Fibroblast of skin of scalp (primary cell): ENCODE measurements around the gene NDOR1. TPM values are rescaled to one million over a fixed set of nuclear protein-coding genes. Genes with fewer than 3 reads are reported as not detected.

Source experiments
- DNase-seq: peaks from one replicate; pipeline ENCODE4 v3.0.0-alpha.2; 2013
- polyA plus RNA-seq, 2 experiments: library from polyadenylated mRNA; unstranded; fragments of 120-200 nt; gene quantifications; one replicate each; pipeline ENCODE4 v1.2.1, GENCODE V29; 2013; ENCODE audit not compliant: insufficient read length in 2 of 2

Gene NDOR1
- 10.9 TPM for polyA plus RNA-seq (2013, experiment 1 of 2; ENCODE audit: insufficient read length)
- polyA plus RNA-seq (2013, experiment 2 of 2; ENCODE audit: insufficient read length) = 10.8 TPM

DNA sequence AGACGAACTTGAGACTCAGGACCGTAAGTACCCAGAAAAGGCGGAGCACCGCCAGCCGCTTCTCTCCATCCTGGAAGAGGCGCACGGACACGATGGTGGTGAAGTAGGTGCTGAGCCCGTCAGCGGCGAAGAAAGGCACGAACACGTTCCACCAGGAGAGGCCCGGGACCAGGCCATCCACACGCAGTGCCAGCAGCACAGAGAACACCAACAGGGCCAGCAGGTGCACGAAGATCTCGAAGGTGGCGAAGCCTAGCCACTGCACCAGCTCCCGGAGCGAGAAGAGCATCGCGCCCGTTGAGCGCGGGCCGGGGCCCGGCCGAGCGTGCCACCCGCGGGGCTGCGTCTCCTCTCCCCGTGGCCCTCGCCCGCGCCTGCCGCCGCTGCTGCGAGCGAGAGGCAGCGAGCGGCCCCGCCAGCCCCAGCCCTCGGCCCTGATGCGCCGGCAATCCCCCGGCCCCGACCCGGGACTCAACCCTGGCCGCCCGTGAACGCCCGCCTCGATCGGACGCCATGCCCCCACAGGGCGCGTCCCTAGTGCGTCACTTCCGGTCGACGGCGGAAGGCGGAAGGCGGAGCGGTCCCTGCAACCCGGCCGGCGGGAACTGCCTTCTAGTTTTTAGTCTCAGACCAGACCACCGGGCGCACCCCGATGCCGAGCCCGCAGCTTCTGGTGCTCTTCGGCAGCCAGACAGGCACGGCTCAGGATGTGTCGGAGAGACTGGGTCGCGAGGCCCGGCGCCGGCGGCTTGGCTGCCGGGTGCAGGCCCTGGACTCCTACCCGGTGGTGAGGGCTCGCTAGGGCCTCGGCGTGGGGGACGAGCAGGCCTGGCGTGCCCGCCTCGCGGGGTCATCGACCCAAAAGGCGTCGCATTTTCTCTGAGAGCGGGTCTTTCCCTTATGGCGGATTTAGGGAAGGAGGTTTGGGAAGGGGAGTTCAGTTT is at the start of gene NDOR1, which contains the start of gene TMEM203:
Gene NDOR1 (plus strand): TSS at position 575 of the 944 bp plus-strand sequence. CDS start 78 bp downstream, at position 653.
Gene TMEM203 (minus strand): TSS at position 523 of the 944 bp plus-strand sequence. CDS start 234 bp downstream, at position 289.
- peak; percentile 87 for DNase-seq

GRCh38 chr9:137156567-137157375 is 48.7 kb upstream of the NDOR1 start:
- peak; percentile 42 for DNase-seq

- no peak for DNase-seq
Observed at GRCh38 chr9:137157618-137158415, 47.7 kb upstream of the NDOR1 start.

DNA sequence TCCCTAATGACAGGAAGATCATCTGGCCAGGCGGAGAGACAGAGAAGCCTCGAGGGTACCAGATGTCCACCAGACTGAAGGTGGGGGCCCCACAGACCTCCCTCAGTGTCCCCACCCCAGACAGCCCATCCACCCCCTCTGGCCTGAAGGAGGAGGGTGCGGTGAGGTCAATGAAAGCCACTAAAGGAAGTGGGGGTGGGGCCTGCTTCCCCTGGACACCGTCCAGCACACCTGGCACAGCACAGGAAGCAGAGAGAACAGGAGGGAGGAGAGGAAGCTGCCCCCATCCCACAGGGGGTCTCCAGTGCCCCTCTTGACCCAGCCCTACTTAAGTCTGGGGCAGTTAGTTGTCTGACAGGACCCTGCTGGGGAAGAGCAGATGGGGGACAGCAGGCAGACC is 46.9 kb upstream of the NDOR1 start:
- no peak for DNase-seq

GRCh38 chr9:137159105-137160053 is 46.1 kb upstream of the NDOR1 start:
- no peak for DNase-seq

DNA sequence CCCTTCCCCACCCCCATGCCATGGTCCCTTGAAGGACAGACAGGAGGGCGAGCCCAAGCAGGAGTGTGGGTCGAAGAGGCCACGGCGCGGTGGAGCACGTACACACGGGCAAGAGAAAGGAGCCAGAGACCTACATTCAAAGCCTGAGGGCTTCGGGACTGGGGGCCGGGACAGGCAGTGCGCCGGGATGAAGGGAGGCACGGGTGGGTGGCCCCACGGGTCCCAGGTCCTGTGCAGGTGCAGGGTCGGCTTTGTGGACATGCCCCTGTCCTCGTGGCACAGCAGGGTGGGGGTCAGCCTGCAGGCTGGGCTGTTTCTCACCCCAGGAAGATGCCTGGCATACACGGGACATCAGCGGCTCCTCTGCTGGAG is 45.5 kb upstream of the NDOR1 start:
- no peak for DNase-seq

GRCh38 chr9:137160716-137161557 is 44.6 kb upstream of the NDOR1 start:
- no peak for DNase-seq

- no peak for DNase-seq
Observed at GRCh38 chr9:137161558-137162486, 43.7 kb upstream of the NDOR1 start.

- no peak for DNase-seq
Observed at GRCh38 chr9:137162505-137163364, 42.8 kb upstream of the NDOR1 start.

- no peak for DNase-seq
Observed at GRCh38 chr9:137163365-137163715, 42.2 kb upstream of the NDOR1 start.

- DNase-seq = no peak
Observed at GRCh38 chr9:137163805-137164204, 41.7 kb upstream of the NDOR1 start.

GRCh38 chr9:137164370-137165249 is 40.9 kb upstream of the NDOR1 start:
- DNase-seq = no peak

- no peak for DNase-seq
Observed at GRCh38 chr9:137165250-137165836, 40.2 kb upstream of the NDOR1 start.

DNA sequence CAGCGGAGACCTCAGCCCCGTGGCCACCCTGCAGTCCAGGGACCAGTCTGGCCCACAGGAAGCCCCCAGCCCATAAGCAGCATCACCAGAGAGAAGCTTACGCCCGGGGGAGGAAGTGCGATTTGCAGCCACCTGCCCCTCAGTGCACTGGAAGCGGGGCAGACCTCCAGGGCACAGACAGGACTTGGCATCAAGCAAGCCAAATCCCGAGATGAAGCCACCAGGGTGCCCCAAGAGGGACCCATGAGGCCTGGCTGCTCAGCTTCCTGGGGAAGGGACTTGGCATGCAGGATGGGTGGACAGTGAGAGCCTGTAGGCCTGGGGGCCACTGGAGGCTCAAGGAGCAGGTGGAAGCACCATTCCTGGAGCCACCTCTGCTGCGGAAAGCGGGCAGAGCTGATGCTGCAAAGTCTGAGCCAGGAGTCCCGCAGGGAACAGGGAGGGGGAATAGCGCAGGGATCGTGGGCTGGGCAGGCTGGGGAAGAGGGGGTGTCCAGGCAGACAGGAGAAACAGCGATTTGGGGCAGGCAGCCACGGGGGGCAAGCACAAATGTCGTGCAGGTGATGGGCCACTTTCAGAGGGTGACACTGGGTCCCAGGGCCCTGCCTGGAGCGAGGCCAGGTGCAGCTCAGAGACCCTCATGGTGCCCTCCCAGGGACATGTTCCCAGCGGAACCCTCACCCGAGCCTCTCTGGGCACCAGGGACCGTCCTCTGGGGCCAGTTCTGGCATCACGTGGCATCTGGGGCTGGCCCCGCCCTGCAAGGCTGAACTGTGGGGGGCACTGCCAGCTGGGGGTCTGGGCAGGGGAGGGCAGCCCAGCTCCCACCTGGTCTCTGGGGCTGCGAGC is 38.9 kb upstream of the NDOR1 start:
- DNase-seq = no peak

DNA sequence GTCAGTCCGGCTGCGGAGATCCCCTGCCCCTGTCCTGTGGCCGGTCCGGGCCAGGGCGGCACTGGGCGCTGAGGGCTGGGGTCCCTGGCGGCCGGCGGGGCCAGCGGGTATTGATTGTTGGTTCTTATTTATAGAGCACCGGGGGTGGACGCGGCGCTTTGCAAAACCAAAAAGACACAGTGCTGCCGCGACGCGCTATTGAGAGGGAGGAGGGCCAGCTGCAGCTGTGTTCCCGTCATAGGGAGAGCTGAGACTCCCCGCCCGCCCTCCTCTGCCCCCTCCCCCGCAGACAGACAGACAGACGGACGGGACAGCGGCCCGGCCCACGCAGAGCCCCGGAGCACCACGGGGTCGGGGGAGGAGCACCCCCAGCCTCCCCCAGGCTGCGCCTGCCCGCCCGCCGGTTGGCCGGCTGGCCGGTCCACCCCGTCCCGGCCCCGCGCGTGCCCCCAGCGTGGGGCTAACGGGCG is 38.2 kb upstream of the NDOR1 start:
- DNase-seq = no peak
